Subcutaneous abdominal adipose tissue (tissue), 5 donors: ENCODE data around the gene NSD1.

Experiments
- H3K27ac ChIP-seq: one replicate; pipeline ENCODE4 v1.7.0; 2013; ENCODE audit warnings: low read depth, mild to moderate bottlenecking, inconsistent platforms, low read length, moderate library complexity
- H3K27me3 ChIP-seq, 5 donors: one replicate each; pipeline ENCODE4 v1.7.0; 2013; ENCODE audit warnings: low read length in 5 of 5, inconsistent platforms in 1 of 5; ENCODE audit not compliant: control insufficient read depth in 5 of 5, insufficient read depth in 4 of 5
- H3K36me3 ChIP-seq, 5 donors: one replicate each; pipeline ENCODE4 v1.7.0; 2013; ENCODE audit warnings: low read length in 5 of 5; ENCODE audit not compliant: control insufficient read depth in 5 of 5, insufficient read depth in 5 of 5
- H3K4me1 ChIP-seq, 5 donors: one replicate each; pipeline ENCODE4 v1.7.0; 2013; ENCODE audit warnings: low read length in 5 of 5, mild to moderate bottlenecking in 3 of 5, moderate library complexity in 1 of 5; ENCODE audit not compliant: control insufficient read depth in 5 of 5, insufficient read depth in 5 of 5
- H3K4me3 ChIP-seq, 5 donors: one replicate each; pipeline ENCODE4 v1.7.0; 2013; ENCODE audit warnings: low read length in 5 of 5, low read depth in 1 of 5
- H3K9ac ChIP-seq, 5 donors: one replicate each; pipeline ENCODE4 v1.7.0; 2013; ENCODE audit warnings: low read length in 5 of 5, mild to moderate bottlenecking in 4 of 5, moderate library complexity in 3 of 5
- H3K9me3 ChIP-seq, 5 donors: one replicate each; pipeline ENCODE4 v1.7.0; 2013; ENCODE audit warnings: low read length in 5 of 5; ENCODE audit not compliant: control insufficient read depth in 5 of 5
- donor health status: healthy.
- donor health status: healthy.
- donor health status: healthy.
- donor health status: healthy.
- donor health status: healthy.

Gene NSD1

GRCh38 chr5:177311392-177311722 is 177.8 kb downstream of the NSD1 start:
- no peak overlapping the region for H3K27ac ChIP-seq

GRCh38 chr5:177311723-177312648 is 178.4 kb downstream of the NSD1 start, which contains the start of gene MXD3:
Gene MXD3, minus strand, starts transcription at chr5:177311898. Its CDS starts 68 bp downstream, at chr5:177311830.
- Histone ChIP-seq H3K4me3 (peak within 1 kb of the TSS in 4 of 5 donors; percentile 50 to 73 (median 63)), H3K36me3 (peaks cover 0 to 7% (median 6%) of the 10 kb centered on the region in 5 donors), H3K27me3 (no peaks in the 10 kb centered on the region), H3K27ac (no peak within 1 kb of the TSS), H3K9ac (peak within 1 kb of the TSS in 1 of 5 donors; percentile 52), H3K4me1 (peaks cover under 1 to 47% (median 37%) of the 10 kb centered on the region in 5 donors), H3K9me3 (no peaks in the 10 kb centered on the region)

More at GRCh38 chr5:177311392-177311722, 177.8 kb downstream of the NSD1 start:
- H3K9me3 ChIP-seq: no peaks in the 10 kb centered on the region
- H3K27me3 ChIP-seq: no peaks in the 10 kb centered on the region
- no peak overlapping the region for H3K9ac ChIP-seq
- peak overlapping the region in 4 of 5 donors; percentile 27 to 73 (median 63) for H3K4me3 ChIP-seq
- peaks cover 0 to 13% (median 12%) of the 10 kb centered on the region in 5 donors for H3K36me3 ChIP-seq
- H3K4me1 ChIP-seq: peaks cover 2 to 51% (median 40%) of the 10 kb centered on the region in 5 donors

DNA sequence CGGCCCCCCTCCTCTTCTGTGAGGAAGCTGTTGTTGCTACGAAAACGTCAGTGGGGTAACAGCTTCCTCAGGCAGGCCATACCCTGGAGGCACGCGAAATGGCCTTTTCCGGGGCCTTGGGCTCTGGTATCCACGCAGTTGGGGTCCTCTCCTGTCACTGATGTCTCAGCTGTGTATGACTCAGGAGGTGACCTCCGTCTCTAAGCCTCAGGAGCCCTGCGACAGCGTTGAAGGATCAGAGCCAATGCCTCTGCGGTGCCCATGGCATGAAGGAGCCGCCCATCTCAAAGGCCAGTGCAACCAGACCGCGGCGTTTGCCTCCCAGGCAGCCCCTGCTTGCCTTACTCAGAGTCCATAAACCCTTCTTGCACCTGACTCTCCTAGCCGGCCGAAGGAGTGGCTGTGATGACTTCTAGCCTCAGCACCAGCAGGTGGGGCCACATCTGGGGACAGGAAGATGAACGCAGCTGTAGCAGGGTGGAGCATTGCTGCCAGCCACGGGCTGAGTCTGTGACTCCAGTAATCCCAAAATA is 179.1 kb downstream of the NSD1 start:
- Histone ChIP-seq H3K9me3 (no peaks in the 10 kb centered on the region), H3K27ac (no peak overlapping the region), H3K4me1 (peaks cover 0 to 40% (median 30%) of the 10 kb centered on the region in 5 donors), H3K4me3 (peak overlapping the region in 3 of 5 donors; percentile 33 to 73 (median 67)), H3K36me3 (peaks cover 0 to 3% (median 0%) of the 10 kb centered on the region in 5 donors), H3K27me3 (no peaks in the 10 kb centered on the region), H3K9ac (no peak overlapping the region)

- Histone ChIP-seq H3K36me3 (peaks cover 0 to 3% (median 0%) of the 10 kb centered on the region in 5 donors), H3K4me3 (no peak overlapping the region), H3K27me3 (no peaks in the 10 kb centered on the region), H3K4me1 (peaks cover 0 to 35% (median 30%) of the 10 kb centered on the region in 5 donors), H3K27ac (no peak overlapping the region), H3K9ac (no peak overlapping the region), H3K9me3 (no peaks in the 10 kb centered on the region)
These were observed 180.1 kb downstream of the NSD1 start for GRCh38 chr5:177313561-177314259.

DNA sequence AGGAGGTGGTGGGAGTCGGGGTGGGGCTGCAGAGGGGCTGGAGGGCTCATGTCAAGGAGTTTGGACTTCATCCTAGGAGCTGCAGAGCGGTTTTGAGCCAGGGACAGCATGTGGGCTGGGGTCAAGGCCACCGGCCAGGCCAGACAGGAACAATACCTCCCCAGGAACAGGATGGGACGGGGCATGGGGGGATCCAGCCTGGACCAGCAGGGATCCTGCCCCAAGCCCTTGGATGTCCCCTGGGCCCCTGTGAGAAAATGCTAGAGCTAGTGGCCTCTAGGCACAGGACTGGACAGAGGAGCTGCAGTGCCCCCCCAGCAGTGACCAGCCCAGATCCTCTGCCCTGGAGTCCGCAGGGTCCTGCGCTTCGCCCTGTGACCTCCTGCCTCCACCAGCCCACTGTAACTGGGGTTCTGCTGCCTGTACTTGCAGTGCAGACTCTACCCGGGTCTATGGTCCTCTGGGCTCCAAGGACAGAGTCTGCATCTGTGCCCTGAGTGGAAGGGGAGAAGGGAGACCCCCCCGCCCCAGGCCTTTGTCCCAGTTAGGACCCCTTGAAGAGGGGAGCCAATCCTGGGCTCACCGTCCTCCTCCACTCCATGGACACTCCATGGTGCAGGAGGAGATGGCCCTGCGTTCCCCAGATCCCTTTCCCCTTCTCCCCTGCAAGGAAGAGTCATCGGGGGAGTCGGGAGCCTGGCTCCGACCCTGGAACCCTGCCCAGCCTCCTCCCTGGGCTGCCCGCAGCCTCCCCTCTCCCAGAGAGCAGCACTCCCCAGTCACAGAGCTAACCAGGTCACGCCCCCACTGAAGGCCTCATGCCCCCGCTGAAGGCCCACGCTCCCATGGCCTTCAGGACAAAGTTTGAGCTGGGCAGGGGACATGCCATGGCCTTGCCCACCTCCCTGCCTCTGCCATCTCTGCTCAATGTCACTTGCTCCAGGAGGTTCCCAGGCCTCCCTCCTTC is 181.1 kb downstream of the NSD1 start:
- no peak overlapping the region for H3K4me3 ChIP-seq
- no peaks in the 10 kb centered on the region for H3K9me3 ChIP-seq
- H3K27me3 ChIP-seq: no peaks in the 10 kb centered on the region
- peaks cover 0 to 32% (median 28%) of the 10 kb centered on the region in 5 donors for H3K4me1 ChIP-seq
- no peak overlapping the region for H3K9ac ChIP-seq
- no peak overlapping the region for H3K27ac ChIP-seq
- peaks cover 0 to 3% (median 0%) of the 10 kb centered on the region in 5 donors for H3K36me3 ChIP-seq

DNA sequence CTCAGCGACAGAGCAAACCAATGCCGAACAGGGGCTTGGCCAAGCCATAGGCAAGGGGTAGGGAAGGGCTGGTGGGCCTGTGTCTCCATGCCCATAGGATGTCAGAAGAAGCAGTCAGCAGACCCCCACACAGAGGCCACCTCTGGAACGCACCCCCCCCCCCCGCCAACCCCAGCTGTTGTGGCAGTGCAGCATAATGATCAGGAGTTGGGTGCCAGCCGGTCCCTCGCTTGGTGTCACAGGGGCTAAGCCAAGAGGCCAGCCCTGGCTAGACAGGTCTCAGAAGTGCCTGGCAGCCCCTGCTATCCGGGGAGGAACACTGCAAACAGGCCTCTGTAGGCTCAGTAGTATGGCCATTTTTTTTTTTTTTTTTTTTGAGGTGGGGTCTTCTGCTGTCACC is 181.8 kb downstream of the NSD1 start:
- Histone ChIP-seq H3K9me3 (no peaks in the 10 kb centered on the region), H3K36me3 (peaks cover 0 to 7% (median 4%) of the 10 kb centered on the region in 5 donors), H3K27ac (no peak overlapping the region), H3K4me1 (peaks cover 0 to 25% (median 22%) of the 10 kb centered on the region in 5 donors), H3K27me3 (no peaks in the 10 kb centered on the region), H3K9ac (no peak overlapping the region), H3K4me3 (no peak overlapping the region)

DNA sequence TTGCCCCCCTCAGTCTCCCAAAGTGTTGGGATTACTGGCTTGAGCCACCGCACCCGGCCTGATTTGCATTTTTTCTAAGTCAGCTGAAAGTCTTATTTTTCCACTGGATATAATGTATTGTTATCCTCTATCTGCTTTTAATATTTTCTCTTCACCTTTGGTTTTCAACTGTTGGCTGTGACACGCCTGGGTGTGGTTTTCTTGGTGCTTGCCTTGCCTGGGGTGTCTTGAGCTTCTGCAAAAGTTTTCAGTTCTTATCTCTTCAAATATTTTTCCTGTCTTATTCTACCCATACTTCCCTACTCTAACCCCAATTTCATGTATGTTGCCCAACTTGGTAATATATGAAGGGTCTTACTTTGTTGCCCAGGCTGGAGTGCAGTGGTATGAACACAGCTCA is 182.4 kb downstream of the NSD1 start:
- H3K27me3 ChIP-seq: no peaks in the 10 kb centered on the region
- H3K36me3 ChIP-seq: peaks cover 0 to 7% (median 5%) of the 10 kb centered on the region in 5 donors
- peaks cover 0 to 24% (median 16%) of the 10 kb centered on the region in 5 donors for H3K4me1 ChIP-seq

DNA sequence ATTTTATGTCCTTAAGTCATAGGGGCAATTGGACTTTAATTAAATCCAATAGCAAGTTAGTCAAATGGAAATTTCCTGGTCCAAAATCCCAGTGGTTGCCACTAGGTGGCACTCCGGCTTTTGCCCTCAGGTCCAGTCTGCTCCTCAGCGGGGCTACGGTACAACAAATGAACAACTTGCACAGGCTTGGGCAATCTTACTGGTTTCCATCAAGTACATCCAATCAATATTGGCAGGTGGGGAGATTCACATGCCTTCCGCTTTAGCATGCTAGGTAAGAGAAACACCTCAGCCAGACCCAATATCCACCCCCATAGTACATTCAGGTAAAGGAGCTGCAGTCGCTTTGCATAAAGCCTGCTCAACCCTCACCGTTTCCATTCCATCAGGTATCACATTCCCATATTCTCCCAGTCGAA is 184.4 kb downstream of the NSD1 start:
- no peaks in the 10 kb centered on the region for H3K27me3 ChIP-seq
- peaks cover 0 to 6% (median 0%) of the 10 kb centered on the region in 5 donors for H3K4me1 ChIP-seq
- no peak overlapping the region for H3K9ac ChIP-seq
- H3K36me3 ChIP-seq: peaks cover 0 to 8% (median 5%) of the 10 kb centered on the region in 5 donors
- H3K27ac ChIP-seq: no peak overlapping the region
- H3K9me3 ChIP-seq: no peaks in the 10 kb centered on the region
- H3K4me3 ChIP-seq: no peak overlapping the region

More for the DNA sequence above, 182.4 kb downstream of the NSD1 start:
- H3K9ac ChIP-seq: no peak overlapping the region
- H3K4me3 ChIP-seq: no peak overlapping the region
- no peaks in the 10 kb centered on the region for H3K9me3 ChIP-seq
- H3K27ac ChIP-seq: no peak overlapping the region
